Esophagus squamous epithelium (tissue), 5 donors: ENCODE results near the gene LRRC32. TPM values are rescaled to one million over a fixed set of nuclear protein-coding genes. Genes with fewer than 3 reads are reported as not detected.
A peak's percentile ranks its signal among the peaks of the same experiment; 100 is the strongest.

Experiments
- DNase-seq: peaks from one replicate; lab custom pipeline; 2025; lab: John Stamatoyannopoulos, UW
- H3K27ac ChIP-seq, 4 donors: fragments of 200-600 bp; sonication (generic); one replicate each; pipeline ENCODE4 v1.5.1; 2016 to 2019; ENCODE audit warnings: mild to moderate bottlenecking in 1 of 4
- H3K27me3 ChIP-seq, 4 donors: fragments of 200-600 bp; sonication (generic); 1 replicate in 3 of 4; 2 replicates in 1 of 4; pipeline versions ENCODE4 v1.5.1 to v1.6.0; 2017 to 2021; ENCODE audit warnings: antibody characterized with exemption in 1 of 4
- H3K36me3 ChIP-seq, 3 donors: fragments of 200-600 bp; sonication (generic); one replicate each; pipeline ENCODE4 v1.5.1; 2016 to 2019
- H3K4me1 ChIP-seq, 3 donors: fragments of 200-600 bp; sonication (generic); one replicate each; pipeline ENCODE4 v1.5.1; 2017 to 2019
- H3K4me3 ChIP-seq, 4 donors: fragments of 200-600 bp; sonication (generic); 1 replicate in 3 of 4; 2 replicates in 1 of 4; pipeline ENCODE4 v1.5.1; 2016 to 2019; ENCODE audit warnings: mild to moderate bottlenecking in 2 of 4, moderate library complexity in 1 of 4
- H3K9me3 ChIP-seq, 3 donors: fragments of 200-600 bp; sonication (generic); one replicate each; pipeline ENCODE4 v1.5.1; 2016 to 2019
- POLR2A ChIP-seq, 4 donors: fragments of 450-650 bp; IDR thresholded peaks; one replicate each; pipeline ENCODE4 v1.6.1; 2017; ENCODE audit warnings: antibody characterized with exemption in 4 of 4, mild to moderate bottlenecking in 4 of 4, moderate library complexity in 3 of 4
- WGBS, 2 donors: methylation state at CpG; one replicate each; pipeline ENCODE4 v1.1.5; 2018; 5-methylcytosine and 5-hydroxymethylcytosine counted together
- intact Hi-C: fragments of 100-400 bp; cut with DNase I; formaldehyde crosslinking; loops from one replicate; pipeline ENCODE4 v1.15.0; 2022
- total RNA-seq, 4 donors: library from RNA; depleted of rRNA; stranded (reverse); fragments of >200 nt; gene quantifications; one replicate each; pipeline ENCODE4 v1.1.0, GENCODE V29; 2016
- TF ChIP-seq, protein P1 (sequence below), 6 experiments: fragments of 450-650 bp in 4 of 6; fragments of 200-600 bp in 2 of 6; sonication (generic) in 2 of 6; IDR thresholded peaks; one replicate each; pipeline ENCODE4 v1.5.1; 2016 to 2019; ENCODE audit warnings: antibody characterized with exemption in 6 of 6, mild to moderate bottlenecking in 4 of 6, moderate library complexity in 4 of 6
- donor health status: DM: yes; HTN: yes; CAD: no.

LRRC32 gene
- total RNA-seq, 4 donors from 2014 or later = 3.0 to 23.4 (median 8.5) TPM

DNA sequence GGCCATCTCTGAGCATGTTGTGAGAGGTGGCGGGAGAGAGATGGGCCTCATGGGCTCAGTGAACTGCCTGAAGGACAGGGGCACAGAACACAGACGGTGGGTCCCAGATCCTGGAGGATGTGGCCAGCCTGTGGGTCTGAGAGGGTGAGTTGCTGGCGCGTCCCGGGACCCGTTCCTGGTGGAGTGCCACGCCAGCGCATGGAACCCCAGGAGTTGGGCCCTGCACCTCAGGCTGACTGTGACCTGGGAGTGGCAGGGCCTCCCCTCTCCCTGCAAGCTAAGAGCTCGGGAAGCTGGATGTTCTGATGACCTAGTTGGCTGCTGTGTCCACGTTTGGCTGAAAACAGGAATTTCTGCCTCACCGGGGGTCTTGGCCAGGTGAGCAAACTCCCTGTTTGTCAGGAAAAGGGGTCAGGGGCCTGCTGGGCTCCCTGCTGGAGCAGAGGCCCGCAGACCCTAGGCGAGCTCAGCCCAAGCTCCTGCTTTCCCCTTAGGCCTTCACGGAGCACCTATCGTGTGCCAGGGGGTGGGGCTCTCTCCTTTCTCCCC, 15.0 kb downstream of the LRRC32 start:
- no peak for DNase-seq
- Histone ChIP-seq H3K36me3 (peaks cover 0 to 21% (median 0%) of the 10 kb centered on the region in 3 donors), H3K27me3 (no peaks in the 10 kb centered on the region), H3K4me1 (peaks cover 0 to 58% (median 37%) of the 10 kb centered on the region in 3 donors), H3K27ac (peak overlapping the region in 3 of 4 donors; percentile 71 to 85 (median 79)), H3K4me3 (no peak overlapping the region), H3K9me3 (no peaks in the 10 kb centered on the region)
- intact Hi-C loops = no loop called here
- TF ChIP-seq POLR2A (IDR thresholded peaks at IDR 0.05) = no peak
- TF ChIP-seq, protein P1, sequence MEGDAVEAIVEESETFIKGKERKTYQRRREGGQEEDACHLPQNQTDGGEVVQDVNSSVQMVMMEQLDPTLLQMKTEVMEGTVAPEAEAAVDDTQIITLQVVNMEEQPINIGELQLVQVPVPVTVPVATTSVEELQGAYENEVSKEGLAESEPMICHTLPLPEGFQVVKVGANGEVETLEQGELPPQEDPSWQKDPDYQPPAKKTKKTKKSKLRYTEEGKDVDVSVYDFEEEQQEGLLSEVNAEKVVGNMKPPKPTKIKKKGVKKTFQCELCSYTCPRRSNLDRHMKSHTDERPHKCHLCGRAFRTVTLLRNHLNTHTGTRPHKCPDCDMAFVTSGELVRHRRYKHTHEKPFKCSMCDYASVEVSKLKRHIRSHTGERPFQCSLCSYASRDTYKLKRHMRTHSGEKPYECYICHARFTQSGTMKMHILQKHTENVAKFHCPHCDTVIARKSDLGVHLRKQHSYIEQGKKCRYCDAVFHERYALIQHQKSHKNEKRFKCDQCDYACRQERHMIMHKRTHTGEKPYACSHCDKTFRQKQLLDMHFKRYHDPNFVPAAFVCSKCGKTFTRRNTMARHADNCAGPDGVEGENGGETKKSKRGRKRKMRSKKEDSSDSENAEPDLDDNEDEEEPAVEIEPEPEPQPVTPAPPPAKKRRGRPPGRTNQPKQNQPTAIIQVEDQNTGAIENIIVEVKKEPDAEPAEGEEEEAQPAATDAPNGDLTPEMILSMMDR (IDR thresholded peaks at IDR 0.05) = no peak
- WGBS, 2 donors = 78 to 90% methylated on average over 2 to 5 of the region's 15 CpGs

DNA sequence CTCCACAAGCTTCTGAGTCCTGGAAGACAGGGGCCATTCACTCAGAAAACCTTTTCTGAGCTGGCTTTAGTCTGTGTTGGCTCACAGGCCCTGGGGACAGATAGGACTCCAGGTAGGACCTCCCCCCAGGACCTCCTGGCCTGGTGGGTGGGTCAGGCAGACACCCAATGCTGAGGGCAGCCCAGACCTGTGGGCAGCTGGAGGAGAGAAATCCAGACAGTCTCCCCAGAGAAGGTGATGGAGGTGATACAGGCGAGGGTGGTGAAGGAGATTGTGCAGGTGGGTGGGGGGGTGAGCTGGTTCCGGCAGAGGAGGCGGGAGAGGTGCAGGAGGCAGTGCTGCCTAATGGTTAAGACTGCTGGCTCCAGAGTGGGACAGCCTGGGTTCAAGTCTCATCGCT, 15.6 kb downstream of the LRRC32 start:
- DNase-seq = no peak

DNA sequence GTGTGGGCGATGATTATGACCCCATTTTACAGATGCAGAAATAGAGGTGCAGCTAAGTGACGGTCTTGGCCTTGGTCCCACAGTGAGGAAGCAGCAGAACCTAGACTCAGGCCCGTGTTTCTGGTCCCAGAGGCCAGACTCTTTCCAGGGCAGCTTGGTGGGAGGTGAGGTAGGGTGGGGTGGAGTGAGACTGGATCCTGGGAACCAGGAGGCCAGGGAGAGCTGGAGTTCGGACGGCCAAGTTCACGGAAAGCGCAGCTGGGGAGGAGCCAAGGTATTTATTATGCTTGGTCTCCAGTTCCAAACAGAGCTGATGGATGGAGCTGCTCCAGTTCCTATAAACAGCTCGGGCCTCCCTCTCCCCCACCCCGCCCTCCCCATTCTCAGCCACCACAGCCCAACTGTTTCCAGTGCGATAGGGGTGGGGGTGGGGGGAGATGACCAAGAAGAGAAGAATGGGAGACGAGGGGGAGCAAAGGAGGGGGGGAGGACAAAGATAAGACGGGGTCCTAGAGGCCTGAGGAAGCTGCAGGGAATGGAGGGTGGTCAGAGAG, 16.2 kb downstream of the LRRC32 start:
- peaks cover 0 to 60% (median 37%) of the 10 kb centered on the region in 3 donors for H3K4me1 ChIP-seq
- DNase-seq = no peak

More for the DNA sequence above, 15.6 kb downstream of the LRRC32 start:
- no peak overlapping the region for H3K4me3 ChIP-seq
- intact Hi-C loops = no loop called here
- H3K27me3 ChIP-seq = no peaks in the 10 kb centered on the region
- peak overlapping the region; percentile 33 to 85 (median 75) for H3K27ac ChIP-seq
- WGBS, 2 donors = 87 to 88% methylated on average over 4 of the region's 4 CpGs
- H3K9me3 ChIP-seq = no peaks in the 10 kb centered on the region
- peaks cover 0 to 15% (median 0%) of the 10 kb centered on the region in 3 donors for H3K36me3 ChIP-seq
- H3K4me1 ChIP-seq = peaks cover 0 to 57% (median 37%) of the 10 kb centered on the region in 3 donors
- TF ChIP-seq POLR2A (IDR thresholded peaks at IDR 0.05) = no peak
- TF ChIP-seq, protein P1 (IDR thresholded peaks at IDR 0.05) = no peak

DNA sequence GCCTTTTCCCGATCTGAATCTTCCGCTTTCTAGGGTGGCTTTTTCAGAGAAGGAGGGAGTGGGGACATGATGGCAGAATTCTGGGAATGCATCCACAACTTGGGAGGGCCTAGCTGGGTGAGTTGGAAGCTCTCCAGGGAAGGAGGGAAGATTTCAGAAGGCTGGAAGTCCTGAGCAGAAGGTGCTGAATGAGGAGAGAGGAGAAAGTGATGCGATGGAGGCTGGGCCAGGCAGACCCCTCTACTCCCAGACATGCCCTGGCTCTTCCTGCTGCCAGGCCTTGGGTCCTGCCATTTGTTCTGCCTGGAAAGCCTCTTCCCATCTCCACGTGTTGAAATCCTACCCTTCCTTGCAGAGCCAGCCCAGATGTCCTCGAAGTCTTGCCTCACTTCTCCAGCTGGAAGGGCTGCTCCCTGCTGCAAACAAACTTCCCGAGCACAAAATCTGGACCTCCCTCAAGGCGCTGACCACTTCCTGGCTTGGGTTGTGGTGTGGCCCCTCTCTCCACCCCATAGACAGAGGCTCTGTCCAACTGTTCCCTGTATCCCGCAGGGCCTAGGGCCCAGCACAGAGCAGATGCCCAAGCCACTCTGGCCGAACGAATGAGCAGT, 16.8 kb downstream of the LRRC32 start:
- 67% methylated on average over 3 to 7 of the region's 10 CpGs for WGBS, 2 donors
- intact Hi-C loops = no loop called here
- Histone ChIP-seq H3K27ac (peak overlapping the region; percentile 6 to 85 (median 75)), H3K4me1 (peaks cover 0 to 55% (median 37%) of the 10 kb centered on the region in 3 donors), H3K9me3 (no peaks in the 10 kb centered on the region), H3K36me3 (peaks cover 0 to 5% (median 0%) of the 10 kb centered on the region in 3 donors), H3K27me3 (no peaks in the 10 kb centered on the region), H3K4me3 (no peak overlapping the region)
- no peak for DNase-seq
- TF ChIP-seq, protein P1 (IDR thresholded peaks at IDR 0.05) = no peak
- no peak for TF ChIP-seq POLR2A (IDR thresholded peaks at IDR 0.05)

More for the DNA sequence above, 16.2 kb downstream of the LRRC32 start:
- Histone ChIP-seq H3K27ac (peak overlapping the region; percentile 33 to 85 (median 75)), H3K4me3 (no peak overlapping the region), H3K36me3 (peaks cover 0 to 9% (median 0%) of the 10 kb centered on the region in 3 donors), H3K9me3 (no peaks in the 10 kb centered on the region), H3K27me3 (no peaks in the 10 kb centered on the region)
- intact Hi-C loops = no loop called here
- no peak for TF ChIP-seq POLR2A (IDR thresholded peaks at IDR 0.05)
- TF ChIP-seq, protein P1 (IDR thresholded peaks at IDR 0.05) = no peak
- 60 to 67% methylated on average over 9 of the region's 12 CpGs for WGBS, 2 donors
